IPS DF 4.7 (cell line): ENCODE data around the gene ICOSLG.
"Not testable (repeated sequence)": the region's sequence is repeated elsewhere in the genome, so short reads cannot be mapped to it uniquely, and the experiment has no call there.

ENCODE experiments used
- DNase-seq: peaks from one replicate; pipeline ENCODE4 v3.0.0-alpha.2; 2013; ENCODE audit warnings: low spot score; ENCODE audit errors: extremely low read depth

Gene ICOSLG

GRCh38 chr21:44227614-44228013 is 13.1 kb downstream of the ICOSLG start:
- DNase-seq, result not testable (repeated sequence)

GRCh38 chr21:44225605-44226004 is 15.1 kb downstream of the ICOSLG start:
- DNase-seq, result not testable (repeated sequence)

GRCh38 chr21:44223334-44223733 is 17.4 kb downstream of the ICOSLG start:
- DNase-seq, result not testable (repeated sequence)

- DNase-seq, result not testable (repeated sequence)
Measured at GRCh38 chr21:44220674-44221073, 20.1 kb downstream of the ICOSLG start.

- not testable (repeated sequence) for DNase-seq
Measured at GRCh38 chr21:44218461-44218860, 22.3 kb downstream of the ICOSLG start.

GRCh38 chr21:44211978-44212377 is 28.8 kb downstream of the ICOSLG start:
- DNase-seq, result not testable (repeated sequence)

- DNase-seq, result not testable (repeated sequence)
Measured at GRCh38 chr21:44211574-44211973, 29.2 kb downstream of the ICOSLG start.

GRCh38 chr21:44207860-44208646 is 32.7 kb downstream of the ICOSLG start:
- not testable (repeated sequence) for DNase-seq

- not testable (repeated sequence) for DNase-seq
Measured at GRCh38 chr21:44206698-44207676, 33.8 kb downstream of the ICOSLG start.

- DNase-seq, result not testable (repeated sequence)
Measured at GRCh38 chr21:44206187-44206586, 34.6 kb downstream of the ICOSLG start.

GRCh38 chr21:44202590-44203299 is 38.0 kb downstream of the ICOSLG start:
- DNase-seq, result not testable (repeated sequence)

- not testable (repeated sequence) for DNase-seq
Measured at GRCh38 chr21:44199997-44200396, 40.7 kb downstream of the ICOSLG start.

- DNase-seq, result no peak
Measured at GRCh38 chr21:44199448-44199847, 41.3 kb downstream of the ICOSLG start.

GRCh38 chr21:44197156-44197516 is 43.6 kb downstream of the ICOSLG start:
- not testable (repeated sequence) for DNase-seq

GRCh38 chr21:44196212-44197155 is 44.3 kb downstream of the ICOSLG start:
- DNase-seq, result not testable (repeated sequence)

- not testable (repeated sequence) for DNase-seq
Measured at GRCh38 chr21:44194888-44195287, 45.9 kb downstream of the ICOSLG start.

GRCh38 chr21:44194451-44194850 is 46.3 kb downstream of the ICOSLG start:
- DNase-seq, result not testable (repeated sequence)

GRCh38 chr21:44193108-44193507 is 47.6 kb downstream of the ICOSLG start:
- DNase-seq, result not testable (repeated sequence)

- DNase-seq, result not testable (repeated sequence)
Measured at GRCh38 chr21:44190349-44191271, 50.1 kb downstream of the ICOSLG start.
